HUDEP-2 (cell line): ENCODE measurements around the gene ACTR8.

Experiments
- DNase-seq, 76 experiments: peaks; one replicate each; lab custom pipeline; 2025; ENCODE audit not compliant: unreplicated experiment in 76 of 76; lab: John Stamatoyannopoulos, UW

Gene ACTR8

GRCh38 chr3:53841296-53841695, 40.7 kb downstream of the ACTR8 start:
- DNase-seq: no peak

DNA sequence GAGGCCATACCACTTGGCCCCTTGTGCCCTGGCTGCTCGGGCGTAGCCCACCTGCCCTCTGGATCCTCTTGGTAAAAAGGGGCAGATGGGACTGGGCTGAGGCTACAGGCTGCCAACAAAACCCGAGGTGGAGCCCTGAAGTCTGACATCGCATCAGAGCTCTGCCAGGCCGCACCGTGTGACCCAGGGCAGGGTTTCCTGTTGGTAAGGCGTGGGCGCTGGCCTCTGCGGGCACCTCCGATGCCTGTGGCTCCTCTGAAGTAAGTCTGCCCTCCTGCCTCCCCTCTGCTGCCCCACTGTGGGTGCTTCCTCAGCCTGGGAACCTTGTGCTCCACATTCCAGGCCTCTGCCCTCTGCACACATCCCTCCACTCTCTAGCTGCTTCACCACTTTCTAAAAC, 44.6 kb downstream of the ACTR8 start:
- DNase-seq: peak in 2 of 76 experiments; percentile 4 to 5

GRCh38 chr3:53836084-53836872, 45.7 kb downstream of the ACTR8 start:
- DNase-seq: no peak

DNA sequence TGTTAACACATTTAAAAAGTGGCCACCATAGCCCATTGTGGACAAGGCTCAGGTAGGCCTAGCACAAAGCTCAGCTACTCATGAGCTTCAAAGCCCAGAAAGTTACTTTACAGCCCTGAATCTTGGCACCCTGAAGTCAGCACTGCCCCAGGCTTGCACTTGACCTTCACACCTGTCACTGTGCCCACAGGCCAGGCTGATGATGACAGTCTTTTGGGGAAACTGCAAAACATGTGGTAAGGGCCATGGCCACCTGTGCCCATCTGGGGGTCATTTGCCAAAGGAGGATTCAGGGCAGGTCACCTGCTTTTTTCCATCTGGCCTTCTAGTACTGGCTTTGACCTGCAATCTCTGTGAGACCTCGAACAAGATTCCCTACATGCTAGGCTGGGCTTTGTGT, 46.7 kb downstream of the ACTR8 start:
- no peak for DNase-seq

DNA sequence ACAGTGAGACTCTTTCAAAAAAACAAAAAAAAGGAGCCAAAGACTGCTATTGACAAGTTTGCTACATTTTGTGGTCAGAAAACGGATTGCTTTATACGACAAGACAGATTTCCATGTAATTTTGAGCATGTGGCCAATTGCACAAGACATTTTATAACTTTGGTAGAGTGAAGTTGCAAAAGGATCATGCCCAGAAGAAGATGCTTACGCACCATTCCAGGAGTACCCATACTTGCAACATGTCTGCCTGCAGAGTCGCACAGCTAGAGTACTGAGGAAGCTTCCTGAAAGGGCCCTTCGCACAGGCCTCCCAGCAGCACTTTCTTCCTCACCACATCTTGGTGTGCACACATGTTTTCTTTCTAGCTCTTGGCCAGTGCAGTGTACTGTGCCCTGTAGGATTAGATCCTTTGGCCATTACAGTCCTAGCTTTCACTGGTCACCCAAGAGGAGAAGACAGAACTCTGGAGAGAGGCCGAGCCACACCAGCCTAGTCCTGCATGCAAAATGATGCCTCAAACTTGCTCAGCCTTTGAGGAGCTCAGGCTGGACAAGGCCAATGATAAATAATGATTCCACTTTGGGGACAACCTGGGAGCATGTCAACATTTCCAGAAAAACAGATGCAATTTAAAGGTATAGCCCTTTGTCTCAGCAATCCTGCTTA, 47.4 kb downstream of the ACTR8 start:
- no peak for DNase-seq

- DNase-seq: no peak
Measured at GRCh38 chr3:53833700-53834099, 48.3 kb downstream of the ACTR8 start.

GRCh38 chr3:53833053-53833645, 48.8 kb downstream of the ACTR8 start:
- DNase-seq: no peak

- DNase-seq: no peak
Measured at GRCh38 chr3:53830944-53831343, 51.0 kb downstream of the ACTR8 start.

- no peak for DNase-seq
Measured at GRCh38 chr3:53829605-53830004, 52.3 kb downstream of the ACTR8 start.

GRCh38 chr3:53828581-53828980, 53.4 kb downstream of the ACTR8 start:
- no peak for DNase-seq

- no peak for DNase-seq
Measured at GRCh38 chr3:53826048-53826447, 55.9 kb downstream of the ACTR8 start.

DNA sequence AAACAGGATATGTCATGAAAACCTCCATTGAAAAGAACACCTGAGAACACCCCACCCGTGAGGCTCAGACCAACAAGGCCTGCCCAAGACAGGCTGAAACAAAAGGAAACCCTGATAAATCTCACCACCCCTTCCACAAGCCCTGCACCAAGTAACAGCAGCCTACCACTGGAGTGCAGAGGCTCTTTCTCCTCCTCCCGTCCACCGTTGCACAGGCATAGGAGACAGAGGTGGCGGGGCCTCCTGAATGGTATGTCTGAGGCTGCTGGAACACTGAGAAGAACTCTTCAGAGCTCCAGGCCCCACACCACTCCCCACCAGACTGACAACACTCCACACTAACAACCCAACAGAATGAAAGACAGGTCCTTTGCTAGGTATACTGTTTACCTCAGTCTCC, 57.2 kb downstream of the ACTR8 start:
- no peak for DNase-seq

- DNase-seq: no peak
Measured at GRCh38 chr3:53823956-53824657, 57.8 kb downstream of the ACTR8 start.

- DNase-seq: no peak
Measured at GRCh38 chr3:53823026-53823955, 58.7 kb downstream of the ACTR8 start.

DNA sequence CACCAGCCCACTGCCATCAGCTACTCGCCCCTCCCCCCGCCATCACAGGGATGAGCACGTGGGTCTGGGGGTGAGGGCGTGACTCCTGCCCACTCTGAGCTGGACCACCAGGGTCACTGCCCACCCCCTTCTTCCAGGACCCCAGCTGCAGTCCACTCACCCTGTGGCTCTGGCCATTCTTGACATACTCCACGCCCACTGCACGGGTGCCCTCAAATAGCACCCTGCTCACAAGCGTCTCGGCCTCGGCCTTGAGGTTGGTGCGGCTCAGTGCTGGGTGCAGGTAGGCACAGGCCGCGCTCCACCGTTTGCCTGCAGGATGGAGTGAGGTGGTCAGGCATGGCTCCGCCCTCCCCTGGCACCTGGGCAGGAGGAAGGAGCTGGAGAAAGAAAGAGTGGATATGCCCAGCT, 59.6 kb downstream of the ACTR8 start:
- DNase-seq: no peak

DNA sequence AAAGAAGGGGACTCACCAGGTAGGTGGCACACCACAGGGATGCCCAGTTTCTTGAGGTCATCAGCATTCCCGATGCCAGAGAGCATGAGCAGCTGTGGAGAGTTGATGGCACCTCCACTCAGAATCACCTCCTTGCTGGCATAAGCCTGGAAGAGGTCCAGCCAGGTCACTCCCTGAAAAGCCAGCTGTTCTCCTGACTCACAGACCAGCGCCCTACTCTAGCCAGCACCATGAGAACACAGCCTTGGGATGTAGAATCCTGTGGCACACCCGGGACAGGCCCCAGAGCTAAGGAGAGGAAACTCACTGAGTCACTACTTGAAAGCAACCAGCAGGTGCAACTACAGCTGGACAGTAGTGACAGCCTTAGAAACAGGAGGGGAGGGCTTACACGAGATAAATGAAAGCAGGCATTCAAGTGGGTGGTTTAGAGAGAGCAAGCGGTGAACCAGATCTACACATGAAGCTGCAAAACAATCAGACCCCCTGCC, 60.3 kb downstream of the ACTR8 start:
- no peak for DNase-seq

GRCh38 chr3:53820756-53821580, 61.0 kb downstream of the ACTR8 start:
- DNase-seq: no peak

GRCh38 chr3:53820084-53820483, 61.9 kb downstream of the ACTR8 start:
- no peak for DNase-seq

DNA sequence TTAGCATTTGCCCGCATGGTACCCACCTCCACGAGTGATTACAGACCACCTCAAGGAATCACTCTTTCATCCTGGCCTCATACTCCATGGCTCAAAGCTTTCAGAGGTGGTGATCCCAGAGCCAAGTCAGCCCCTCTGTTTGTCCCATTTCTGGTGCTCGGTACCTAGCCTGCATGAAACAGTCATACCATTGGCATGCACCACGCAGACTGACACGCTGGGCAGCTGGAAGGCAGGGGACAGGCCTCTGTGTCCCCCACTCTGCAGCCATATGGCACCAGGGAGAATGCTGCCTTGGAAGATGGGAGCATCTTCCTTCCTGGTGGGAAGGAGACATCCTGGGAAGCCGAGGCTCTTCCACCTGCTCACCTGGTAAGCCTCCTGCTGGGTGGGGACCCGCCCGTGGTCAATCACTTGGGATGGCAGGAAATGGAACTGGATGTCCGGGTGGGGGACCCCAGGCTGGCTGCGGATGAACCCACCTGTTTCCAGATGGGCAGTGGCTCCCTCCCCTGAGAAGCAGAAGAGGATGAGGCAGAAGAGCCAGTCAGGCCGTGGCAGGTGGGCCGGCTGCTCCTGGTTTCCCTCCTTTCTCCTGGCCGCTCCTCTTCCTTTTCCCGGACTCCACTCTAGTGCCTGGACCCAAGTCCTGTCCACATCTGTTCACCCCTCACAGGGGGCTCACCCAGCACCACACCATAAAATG, 62.6 kb downstream of the ACTR8 start:
- no peak for DNase-seq
